Body of pancreas (tissue), 4 donors: Measurements from ENCODE around the gene GPR21. TPM values are rescaled to one million over a fixed set of nuclear protein-coding genes. Genes with fewer than 3 reads are reported as not detected.

Source experiments
- ATAC-seq: fragments of 150-250 bp; one replicate; pipeline ENCODE4 v1.9.1; 2016
- DNase-seq, 4 donors: peaks; one replicate each; pipeline ENCODE4 v3.0.0-alpha.2; 2019
- H3K27ac ChIP-seq, 4 donors: fragments of 200-600 bp; sonication (generic); 1 replicate in 3 of 4; 2 replicates in 1 of 4; pipeline versions ENCODE4 v1.5.1 to v1.6.1; 2016 to 2019; ENCODE audit warnings: mild to moderate bottlenecking in 1 of 4, mixed read lengths in 1 of 4, moderate library complexity in 1 of 4
- H3K27me3 ChIP-seq, 2 donors: fragments of 200-600 bp; sonication (generic); one replicate each; pipeline ENCODE4 v1.6.0; 2016; ENCODE audit warnings: mild to moderate bottlenecking in 1 of 2
- H3K36me3 ChIP-seq, 2 donors: fragments of 200-600 bp; sonication (generic); replicated peaks in 1 of 2; 2 replicates each; pipeline ENCODE4 v1.5.1; 2016; ENCODE audit warnings: low read depth in 2 of 2; ENCODE audit not compliant: insufficient read depth in 1 of 2
- H3K4me1 ChIP-seq: fragments of 200-600 bp; sonication (generic); one replicate; pipeline ENCODE4 v1.6.0; 2016
- H3K4me3 ChIP-seq, 2 donors: fragments of 200-600 bp; sonication (generic); 1 replicate in 1 of 2; 2 replicates in 1 of 2; pipeline ENCODE4 v1.5.1; 2016 to 2019
- H3K9me3 ChIP-seq, 3 donors: fragments of 200-600 bp; sonication (generic); 1 replicate in 2 of 3; 2 replicates in 1 of 3; pipeline ENCODE4 v1.5.1; 2016
- CTCF ChIP-seq, 7 experiments: fragments of 450-650 bp in 4 of 7; fragments of 200-600 bp in 3 of 7; sonication (generic) in 3 of 7; IDR thresholded peaks; one replicate each; pipeline ENCODE4 v1.5.1; 2016 to 2019; ENCODE audit warnings: antibody characterized with exemption in 7 of 7
- POLR2A ChIP-seq, 3 donors: fragments of 450-650 bp; IDR thresholded peaks; one replicate each; pipeline ENCODE4 v1.6.1; 2016; ENCODE audit warnings: antibody characterized with exemption in 3 of 3, mild to moderate bottlenecking in 2 of 3
- WGBS, 2 donors: methylation state at CpG; one replicate each; pipeline ENCODE4 v1.1.5; 2017; 5-methylcytosine and 5-hydroxymethylcytosine counted together
- intact Hi-C: fragments of 100-400 bp; cut with DNase I; formaldehyde crosslinking; loops from one replicate; pipeline ENCODE4 v1.15.1; 2023
- total RNA-seq, 2 donors: library from RNA; depleted of rRNA; stranded (reverse); fragments of >200 nt; gene quantifications; one replicate each; pipeline ENCODE4 v1.1.0, GENCODE V29; 2016

The GPR21 gene
- total RNA-seq, 2 donors from 2014 or later, result not detected

- no peaks in the 10 kb centered on the region for H3K9me3 ChIP-seq
- H3K4me1 ChIP-seq, result no peaks in the 10 kb centered on the region
- H3K27ac ChIP-seq, result no peak overlapping the region
- H3K4me3 ChIP-seq, result no peak overlapping the region
- no peak for ATAC-seq
- WGBS, 2 donors, result 96 to 97% methylated on average over 9 of the region's 9 CpGs
- intact Hi-C loops, result no loop called here
- DNase-seq, result no peak
- H3K27me3 ChIP-seq, result no peaks in the 10 kb centered on the region
- TF ChIP-seq POLR2A (IDR thresholded peaks at IDR 0.05) (no peak), CTCF (IDR thresholded peaks at IDR 0.05) (no peak)
- no peaks in the 10 kb centered on the region for H3K36me3 ChIP-seq
These were observed 26.2 kb downstream of the GPR21 start for GRCh38 chr9:123059472-123060220.

GRCh38 chr9:123061216-123061615 lies 27.7 kb downstream of the GPR21 start:
- WGBS, 2 donors, result 94% methylated on average over 7 of the region's 7 CpGs
- Histone ChIP-seq H3K27me3 (no peaks in the 10 kb centered on the region), H3K4me1 (no peaks in the 10 kb centered on the region), H3K4me3 (no peak overlapping the region), H3K27ac (no peak overlapping the region), H3K36me3 (peaks cover 0 to 5% of the 10 kb centered on the region in 2 donors), H3K9me3 (no peaks in the 10 kb centered on the region)
- intact Hi-C loops, result no loop called here
- ATAC-seq (no peak), DNase-seq (no peak)
- TF ChIP-seq CTCF (IDR thresholded peaks at IDR 0.05) (no peak), POLR2A (IDR thresholded peaks at IDR 0.05) (no peak)

- DNase-seq, result no peak
- Histone ChIP-seq H3K4me1 (no peaks in the 10 kb centered on the region), H3K27ac (no peak overlapping the region), H3K27me3 (no peaks in the 10 kb centered on the region), H3K9me3 (no peaks in the 10 kb centered on the region), H3K36me3 (peaks cover 0 to 9% of the 10 kb centered on the region in 2 donors), H3K4me3 (no peak overlapping the region)
- intact Hi-C loops, result no loop called here
- no peak for ATAC-seq
- TF ChIP-seq CTCF (IDR thresholded peaks at IDR 0.05) (no peak), POLR2A (IDR thresholded peaks at IDR 0.05) (no peak)
- 85 to 92% methylated on average over 7 of the region's 7 CpGs for WGBS, 2 donors
These were observed 29.1 kb downstream of the GPR21 start for GRCh38 chr9:123062351-123063176.

- peaks cover 0 to 9% of the 10 kb centered on the region in 2 donors for H3K36me3 ChIP-seq
- intact Hi-C loops, result no loop called here
- no peak overlapping the region for H3K27ac ChIP-seq
- WGBS, 2 donors, result 69 to 74% methylated on average over 2 of the region's 2 CpGs
- DNase-seq (no peak), ATAC-seq (no peak)
- no peaks in the 10 kb centered on the region for H3K4me1 ChIP-seq
- H3K27me3 ChIP-seq, result no peaks in the 10 kb centered on the region
- H3K4me3 ChIP-seq, result no peak overlapping the region
- H3K9me3 ChIP-seq, result no peaks in the 10 kb centered on the region
- TF ChIP-seq POLR2A (IDR thresholded peaks at IDR 0.05), result no peak
- TF ChIP-seq CTCF (IDR thresholded peaks at IDR 0.05), result no peak
These were observed 29.7 kb downstream of the GPR21 start for GRCh38 chr9:123063177-123063598.
